ENCODE results near the gene SCGB1C1.

Gene SCGB1C1

DNA sequence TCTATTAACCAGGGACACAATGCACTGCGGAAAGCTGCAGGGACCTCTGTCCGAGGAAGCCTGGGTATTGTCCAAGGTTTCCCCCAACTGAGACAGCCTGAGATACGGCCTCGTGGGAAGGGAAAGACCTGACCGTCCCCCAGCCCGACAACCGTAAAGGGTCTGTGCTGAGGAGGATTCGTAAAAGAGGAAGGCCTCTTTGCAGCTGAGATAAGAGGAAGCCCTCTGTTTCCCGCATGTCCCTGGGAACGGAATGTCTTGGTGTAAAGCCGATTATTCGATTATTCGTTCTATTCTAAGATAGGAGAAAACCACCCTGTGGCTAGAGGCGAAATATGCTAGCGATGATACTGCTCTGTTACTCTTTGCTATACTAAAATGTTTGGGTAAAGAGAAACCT is 9.1 kb downstream of the SCGB1C1 start:
- Mint-ChIP-seq H3K9me3 (no peaks in the 10 kb centered on the region), H3K4me1 (peaks cover 55% of the 10 kb centered on the region), H3K27ac (peak overlapping the region; percentile 91), H3K36me3 (ENCODE audit: low read depth) (peaks cover 23% of the 10 kb centered on the region), H3K27me3 (no peaks in the 10 kb centered on the region), H3K4me3 (peak overlapping the region; percentile 51)
- ATAC-seq (peak; percentile 5), DNase-seq (no peak)

GRCh38 chr11:202490-202889 is 9.6 kb downstream of the SCGB1C1 start:
- no peak for DNase-seq
- Mint-ChIP-seq H3K4me3 (peak overlapping the region; percentile 51), H3K36me3 (ENCODE audit: low read depth) (peaks cover 26% of the 10 kb centered on the region), H3K4me1 (peaks cover 59% of the 10 kb centered on the region), H3K9me3 (no peaks in the 10 kb centered on the region), H3K27me3 (no peaks in the 10 kb centered on the region), H3K27ac (peak overlapping the region; percentile 91)
- ATAC-seq = no peak

GRCh38 chr11:203056-203944 is 10.4 kb downstream of the SCGB1C1 start:
- ATAC-seq (no peak), DNase-seq (no peak)
- Mint-ChIP-seq H3K27ac (peak overlapping the region; percentile 91), H3K4me1 (peaks cover 62% of the 10 kb centered on the region), H3K9me3 (no peaks in the 10 kb centered on the region), H3K4me3 (peak overlapping the region; percentile 13), H3K27me3 (no peaks in the 10 kb centered on the region), H3K36me3 (ENCODE audit: low read depth) (peaks cover 29% of the 10 kb centered on the region)

- Mint-ChIP-seq H3K4me1 (peaks cover 62% of the 10 kb centered on the region), H3K27ac (peak overlapping the region; percentile 91), H3K27me3 (no peaks in the 10 kb centered on the region), H3K9me3 (no peaks in the 10 kb centered on the region), H3K36me3 (ENCODE audit: low read depth) (peaks cover 29% of the 10 kb centered on the region), H3K4me3 (no peak overlapping the region)
- DNase-seq (no peak), ATAC-seq (no peak)
Observed at GRCh38 chr11:203945-204586, 11.2 kb downstream of the SCGB1C1 start.

DNA sequence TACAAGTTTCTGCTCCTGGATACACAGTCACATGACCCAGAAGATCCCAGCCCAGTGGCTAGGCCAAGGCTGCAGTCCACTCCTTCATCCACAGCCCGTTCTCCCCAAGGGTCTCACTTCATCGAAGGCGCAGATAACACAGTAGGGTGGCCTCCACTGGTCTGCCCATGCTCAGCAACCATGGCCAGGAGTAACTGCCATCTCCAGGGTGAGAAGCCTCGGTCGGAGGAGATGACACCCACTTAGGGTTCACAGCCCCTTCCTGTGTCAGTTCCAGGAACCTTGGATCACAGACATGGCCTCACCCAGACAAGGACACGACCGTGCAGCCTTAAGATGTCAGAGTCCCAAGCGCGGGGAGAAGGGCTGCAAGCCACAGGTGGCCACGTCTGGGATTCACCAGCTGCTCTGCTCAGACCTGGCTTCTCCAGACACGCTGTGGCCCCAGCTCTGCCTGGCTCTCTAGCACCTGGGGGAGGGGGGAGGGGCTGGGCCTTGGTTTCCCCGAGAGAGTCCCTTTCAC is 11.8 kb downstream of the SCGB1C1 start:
- no peaks in the 10 kb centered on the region for H3K9me3 Mint-ChIP-seq
- no peaks in the 10 kb centered on the region for H3K27me3 Mint-ChIP-seq
- ATAC-seq (no peak), DNase-seq (no peak)
- H3K27ac Mint-ChIP-seq = peak overlapping the region; percentile 29
- peaks cover 65% of the 10 kb centered on the region for H3K4me1 Mint-ChIP-seq
- no peak overlapping the region for H3K4me3 Mint-ChIP-seq
- H3K36me3 Mint-ChIP-seq (ENCODE audit: low read depth) = peaks cover 30% of the 10 kb centered on the region

- ATAC-seq (no peak), DNase-seq (no peak)
- peaks cover 73% of the 10 kb centered on the region for H3K4me1 Mint-ChIP-seq
- H3K9me3 Mint-ChIP-seq = no peaks in the 10 kb centered on the region
- H3K36me3 Mint-ChIP-seq (ENCODE audit: low read depth) = peaks cover 36% of the 10 kb centered on the region
- H3K27me3 Mint-ChIP-seq = no peaks in the 10 kb centered on the region
- H3K27ac Mint-ChIP-seq = peak overlapping the region; percentile 95
- H3K4me3 Mint-ChIP-seq = peak overlapping the region; percentile 99
Observed at GRCh38 chr11:205221-206001, 12.5 kb downstream of the SCGB1C1 start.

GRCh38 chr11:206002-206384 is 13.1 kb downstream of the SCGB1C1 start:
- H3K27ac Mint-ChIP-seq = peak overlapping the region; percentile 95
- peak overlapping the region; percentile 99 for H3K4me3 Mint-ChIP-seq
- ATAC-seq (no peak), DNase-seq (peak; percentile 5)
- peaks cover 71% of the 10 kb centered on the region for H3K4me1 Mint-ChIP-seq
- H3K9me3 Mint-ChIP-seq = no peaks in the 10 kb centered on the region
- H3K36me3 Mint-ChIP-seq (ENCODE audit: low read depth) = peaks cover 37% of the 10 kb centered on the region
- no peaks in the 10 kb centered on the region for H3K27me3 Mint-ChIP-seq

DNA sequence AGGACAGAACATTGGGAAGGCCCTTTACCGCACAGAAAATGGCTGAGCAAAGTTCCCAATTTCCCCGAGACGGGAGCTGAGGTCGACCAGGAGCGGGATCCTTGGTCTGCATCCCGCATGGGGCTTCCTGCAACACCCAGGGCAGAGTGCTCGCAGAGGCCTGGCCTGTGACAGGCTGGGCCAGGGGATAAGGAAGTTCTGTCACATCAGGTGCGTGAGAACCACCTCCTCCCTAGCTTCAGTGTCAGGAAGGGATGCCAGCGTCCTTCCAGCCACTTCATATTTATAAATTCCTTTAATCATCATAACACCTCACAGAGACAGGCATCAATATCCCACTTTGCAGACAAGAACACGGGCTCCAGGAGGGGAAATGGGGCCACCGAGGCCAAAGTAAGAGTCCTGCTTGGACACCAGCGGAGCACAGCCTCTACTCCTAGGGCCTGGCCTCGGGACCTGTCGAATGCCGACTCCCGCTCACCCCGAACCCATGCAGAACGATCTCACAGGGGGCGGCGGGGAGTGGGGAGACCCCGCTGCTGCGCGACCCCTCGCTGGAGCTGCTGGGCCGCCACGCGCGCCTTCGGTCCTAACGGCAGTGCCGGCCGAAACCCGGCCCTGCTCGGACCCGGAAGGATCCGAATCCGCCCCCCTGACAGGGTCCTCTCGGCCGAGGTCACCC is 13.8 kb downstream of the SCGB1C1 start:
- DNase-seq (peak; percentile 19), ATAC-seq (no peak)
- Mint-ChIP-seq H3K9me3 (no peaks in the 10 kb centered on the region), H3K27me3 (no peaks in the 10 kb centered on the region), H3K27ac (peak overlapping the region; percentile 99), H3K4me1 (peaks cover 70% of the 10 kb centered on the region), H3K36me3 (ENCODE audit: low read depth) (peaks cover 44% of the 10 kb centered on the region), H3K4me3 (peak overlapping the region; percentile 99)

DNA sequence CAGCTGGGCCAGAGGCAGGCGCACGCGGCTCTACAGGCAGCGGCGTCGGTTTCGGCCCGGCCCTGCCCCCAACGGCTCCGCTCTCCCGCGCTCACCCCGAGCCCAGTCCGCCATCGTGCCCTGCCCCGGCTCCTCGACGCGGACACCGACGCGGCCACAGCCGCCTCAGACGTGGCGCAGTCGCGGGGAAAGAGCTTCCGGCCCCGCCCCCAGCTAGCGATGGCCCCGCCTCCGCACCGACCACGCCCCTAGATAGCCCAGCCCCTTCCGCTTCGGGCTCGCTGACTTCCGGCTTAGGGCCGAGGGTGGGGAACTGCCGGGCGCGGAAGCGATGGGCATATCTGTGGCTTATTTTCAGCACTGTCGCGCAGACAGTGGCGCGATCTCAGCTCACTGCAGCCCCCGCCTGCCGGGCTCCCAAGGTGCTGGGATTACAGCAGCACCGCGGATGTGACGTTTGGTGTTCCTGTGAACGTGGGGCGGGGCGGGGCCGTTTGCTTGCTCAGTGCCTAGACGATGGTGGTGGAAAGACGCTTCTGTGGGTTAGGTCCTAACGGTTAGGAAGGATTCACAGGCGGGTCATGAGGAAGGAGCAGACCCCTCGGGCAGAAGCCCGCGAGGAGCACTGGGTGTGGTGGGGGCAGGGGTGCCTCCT is 14.5 kb downstream of the SCGB1C1 start, which contains the start of the genes BET1L and RIC8A:
Gene BET1L (minus strand): TSS at position 192 of the 655 bp plus-strand sequence. CDS start 78 bp downstream, at position 114.
Gene RIC8A (plus strand): TSS at position 501 of the 655 bp plus-strand sequence. CDS start 1,147 bp downstream, outside the sequence.
- ATAC-seq (peak; percentile 82), DNase-seq (peak; percentile 94)
- H3K4me1 Mint-ChIP-seq = peaks cover 65% of the 10 kb centered on the region
- peak within 1 kb of the TSS; percentile 99 for H3K4me3 Mint-ChIP-seq
- H3K9me3 Mint-ChIP-seq = no peaks in the 10 kb centered on the region
- H3K27ac Mint-ChIP-seq = peak within 1 kb of the TSS; percentile 99
- peaks cover 48% of the 10 kb centered on the region for H3K36me3 Mint-ChIP-seq (ENCODE audit: low read depth)
- H3K27me3 Mint-ChIP-seq = no peaks in the 10 kb centered on the region

DNA sequence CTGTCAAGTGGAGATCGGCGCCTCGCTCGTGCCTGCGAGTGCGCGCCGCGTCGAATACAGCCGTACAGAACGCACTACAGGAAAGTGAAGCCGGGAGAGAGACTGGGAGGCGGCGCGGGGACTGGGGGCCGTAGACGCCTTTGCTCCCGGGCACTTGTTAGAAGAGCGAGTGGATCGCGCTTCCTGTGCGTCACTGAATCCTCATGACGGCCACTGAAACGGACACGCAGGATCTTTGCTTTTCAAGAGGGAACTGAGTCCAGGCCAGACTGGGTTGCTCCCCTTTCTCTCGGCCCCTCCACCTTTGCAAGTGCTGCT is 14.9 kb downstream of the SCGB1C1 start:
- DNase-seq (no peak), ATAC-seq (peak; percentile 5)
- Mint-ChIP-seq H3K27me3 (no peaks in the 10 kb centered on the region), H3K9me3 (no peaks in the 10 kb centered on the region), H3K4me1 (peaks cover 61% of the 10 kb centered on the region), H3K36me3 (ENCODE audit: low read depth) (peaks cover 49% of the 10 kb centered on the region), H3K27ac (peak overlapping the region; percentile 99), H3K4me3 (peak overlapping the region; percentile 99)

DNA sequence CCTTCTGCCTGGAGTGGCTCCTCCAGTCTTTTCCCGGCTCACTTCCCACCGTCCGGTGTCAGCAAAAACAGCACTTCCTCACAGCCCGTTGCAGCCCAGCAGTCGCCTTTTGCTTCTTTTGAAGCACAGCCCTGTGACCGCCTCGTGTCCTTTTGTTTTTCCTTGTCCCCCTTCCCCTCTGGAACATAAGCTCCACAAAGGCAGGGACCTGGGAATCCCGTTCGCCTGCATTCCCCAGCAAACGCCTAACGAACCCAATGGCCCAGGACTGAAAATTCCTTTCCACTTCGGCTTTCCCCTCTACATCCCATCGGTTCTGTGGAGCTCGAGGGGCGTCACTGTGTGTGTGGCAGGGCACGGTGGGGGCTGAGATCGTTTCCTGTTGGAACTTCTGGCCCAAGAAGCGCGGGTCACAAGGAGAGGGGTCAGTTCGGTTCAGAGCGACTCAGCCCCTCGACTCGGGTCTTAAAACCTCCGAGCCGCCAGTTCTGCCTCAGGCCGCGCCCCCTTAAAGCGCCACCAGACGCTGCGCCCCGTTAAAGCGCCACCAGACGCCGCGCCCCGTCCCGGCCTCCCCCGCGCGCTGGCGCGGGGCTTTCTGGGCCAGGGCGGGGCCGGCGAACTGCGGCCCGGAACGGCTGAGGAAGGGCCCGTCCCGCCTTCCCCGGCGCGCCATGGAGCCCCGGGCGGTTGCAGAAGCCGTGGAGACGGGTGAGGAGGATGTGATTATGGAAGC is 15.5 kb downstream of the SCGB1C1 start:
- Mint-ChIP-seq H3K9me3 (no peaks in the 10 kb centered on the region), H3K36me3 (ENCODE audit: low read depth) (peaks cover 50% of the 10 kb centered on the region)
- peak; percentile 86 for DNase-seq

GRCh38 chr11:208917-209260 is 16.0 kb downstream of the SCGB1C1 start:
- peaks cover 50% of the 10 kb centered on the region for H3K4me1 Mint-ChIP-seq
- H3K36me3 Mint-ChIP-seq (ENCODE audit: low read depth) = peaks cover 50% of the 10 kb centered on the region
- no peaks in the 10 kb centered on the region for H3K27me3 Mint-ChIP-seq
- DNase-seq (no peak), ATAC-seq (no peak)
- H3K4me3 Mint-ChIP-seq = peak overlapping the region; percentile 99
- H3K27ac Mint-ChIP-seq = peak overlapping the region; percentile 99
- H3K9me3 Mint-ChIP-seq = no peaks in the 10 kb centered on the region

More for the DNA sequence above, 15.5 kb downstream of the SCGB1C1 start:
- Mint-ChIP-seq H3K27ac (peak overlapping the region; percentile 99), H3K27me3 (no peaks in the 10 kb centered on the region), H3K4me1 (peaks cover 55% of the 10 kb centered on the region), H3K4me3 (peak overlapping the region; percentile 99)
- ATAC-seq = peak; percentile 65
